ENCODE data around the gene TTC7B.

- TF ChIP-seq CTCF (IDR thresholded peaks at IDR 0.05 in 2 of 3, conservative IDR thresholded peaks at IDR 0.05 in 1 of 3; ENCODE audit: control insufficient read depth in 2 of 3, extremely low read depth in 1 of 3, insufficient read depth in 1 of 3, low read depth in 3 of 3, low read length in 3 of 3) (no peak), SIN3A (IDR thresholded peaks at IDR 0.05; ENCODE audit: low read depth, low read length) (no peak), BACH1 (IDR thresholded peaks at IDR 0.05; ENCODE audit: borderline replicate concordance) (no peak), EZH2 (IDR thresholded peaks at IDR 0.05; ENCODE audit: borderline replicate concordance, control insufficient read depth, low read depth, low read length) (no peak), POLR2A (IDR thresholded peaks at IDR 0.05; ENCODE audit: low read depth, low read length) (no peak)
Measured at GRCh38 chr14:90520326-90520725, 295.9 kb downstream of the TTC7B start.
